GM12801 (cell line): ENCODE data around the gene TRAPPC8.

Experiments
- TF ChIP-seq, protein P1 (sequence below): IDR thresholded peaks from one replicate; pipeline ENCODE4 v1.5.1; 2011; ENCODE audit warnings: control low read depth; ENCODE audit not compliant: insufficient read length; ENCODE audit errors: extremely low read depth

The TRAPPC8 gene

DNA sequence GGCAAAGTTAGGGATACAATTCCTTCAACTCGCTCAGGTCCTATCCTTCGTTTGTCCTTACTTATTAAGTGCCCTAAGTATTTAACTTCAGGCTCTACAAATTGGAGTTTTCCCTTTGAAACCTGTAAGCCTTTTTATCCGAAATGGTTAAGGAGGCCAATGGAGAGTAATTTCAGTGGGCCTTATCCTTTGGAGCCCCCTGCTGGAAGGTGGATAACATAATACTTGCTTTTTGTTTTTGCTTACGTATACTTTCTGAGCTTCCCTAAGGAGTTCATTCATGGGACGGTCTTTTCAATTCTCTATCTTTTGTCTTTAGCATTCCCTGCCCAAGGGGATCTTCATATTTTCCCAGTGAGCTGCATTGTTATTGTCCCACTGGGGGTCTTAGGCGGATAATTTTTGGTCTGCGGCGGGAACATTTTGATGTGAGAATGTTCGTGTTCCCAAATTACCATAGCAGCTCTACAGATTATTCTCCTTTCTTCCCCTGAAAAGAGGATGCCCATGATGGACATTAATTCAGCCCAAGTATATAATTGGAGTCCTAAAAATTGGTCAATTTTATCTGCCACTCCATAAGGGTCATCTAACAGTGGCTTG, 34.4 kb upstream of the TRAPPC8 start:
- TF ChIP-seq, protein P1, sequence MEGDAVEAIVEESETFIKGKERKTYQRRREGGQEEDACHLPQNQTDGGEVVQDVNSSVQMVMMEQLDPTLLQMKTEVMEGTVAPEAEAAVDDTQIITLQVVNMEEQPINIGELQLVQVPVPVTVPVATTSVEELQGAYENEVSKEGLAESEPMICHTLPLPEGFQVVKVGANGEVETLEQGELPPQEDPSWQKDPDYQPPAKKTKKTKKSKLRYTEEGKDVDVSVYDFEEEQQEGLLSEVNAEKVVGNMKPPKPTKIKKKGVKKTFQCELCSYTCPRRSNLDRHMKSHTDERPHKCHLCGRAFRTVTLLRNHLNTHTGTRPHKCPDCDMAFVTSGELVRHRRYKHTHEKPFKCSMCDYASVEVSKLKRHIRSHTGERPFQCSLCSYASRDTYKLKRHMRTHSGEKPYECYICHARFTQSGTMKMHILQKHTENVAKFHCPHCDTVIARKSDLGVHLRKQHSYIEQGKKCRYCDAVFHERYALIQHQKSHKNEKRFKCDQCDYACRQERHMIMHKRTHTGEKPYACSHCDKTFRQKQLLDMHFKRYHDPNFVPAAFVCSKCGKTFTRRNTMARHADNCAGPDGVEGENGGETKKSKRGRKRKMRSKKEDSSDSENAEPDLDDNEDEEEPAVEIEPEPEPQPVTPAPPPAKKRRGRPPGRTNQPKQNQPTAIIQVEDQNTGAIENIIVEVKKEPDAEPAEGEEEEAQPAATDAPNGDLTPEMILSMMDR = no peak

GRCh38 chr18:31976242-31976641, 33.3 kb upstream of the TRAPPC8 start:
- TF ChIP-seq, protein P1 = no peak

GRCh38 chr18:31973929-31974546, 31.1 kb upstream of the TRAPPC8 start:
- TF ChIP-seq, protein P1 = no peak

DNA sequence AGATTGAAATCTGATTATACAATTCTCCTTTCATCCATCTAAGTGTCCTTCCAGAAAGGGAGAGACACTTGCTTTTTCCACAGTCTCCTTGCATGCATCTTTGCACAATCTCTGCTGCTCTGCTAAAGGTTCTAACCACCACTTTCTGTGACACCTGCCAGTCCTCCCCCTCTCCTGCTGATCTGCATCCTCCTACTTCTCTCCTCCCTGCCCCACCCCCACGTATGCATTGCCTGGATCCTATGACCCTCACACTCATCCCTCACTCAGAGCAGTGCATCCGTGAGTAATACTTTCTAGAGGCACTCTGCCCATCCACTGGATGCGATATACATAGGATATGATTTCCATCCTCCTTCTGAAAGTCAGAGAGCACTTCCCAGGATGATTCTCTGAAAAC, 27.7 kb upstream of the TRAPPC8 start:
- TF ChIP-seq, protein P1 = no peak

DNA sequence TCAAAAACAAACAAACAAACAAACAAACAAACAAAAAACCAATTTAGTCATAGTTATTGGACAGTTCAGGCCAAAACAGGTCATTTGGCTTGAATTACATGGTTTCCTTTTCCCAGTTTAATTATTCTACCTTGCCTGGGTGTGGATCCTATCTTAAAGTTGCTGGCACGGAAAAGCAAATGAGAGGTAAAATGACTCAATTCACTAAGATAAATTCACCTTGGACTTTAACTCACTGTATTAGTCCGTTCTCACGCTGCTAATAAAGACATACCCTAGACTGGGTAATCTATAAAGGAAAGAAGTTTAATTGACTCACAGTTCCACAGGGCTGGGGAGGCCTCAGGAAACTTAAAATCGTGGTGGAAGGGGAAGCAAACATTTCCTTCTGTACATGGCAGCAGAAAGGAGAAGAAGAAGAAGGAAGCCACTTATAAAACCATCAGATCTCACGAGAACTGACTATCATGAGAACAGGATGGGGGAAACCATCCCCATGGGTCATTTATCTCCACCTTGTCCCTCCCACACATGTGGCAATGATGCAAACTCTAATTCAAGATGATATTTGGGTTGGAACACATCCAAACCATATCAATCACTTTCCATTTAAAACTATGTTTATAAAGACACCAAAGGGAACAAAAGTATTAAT, 22.5 kb upstream of the TRAPPC8 start:
- TF ChIP-seq, protein P1 = no peak

DNA sequence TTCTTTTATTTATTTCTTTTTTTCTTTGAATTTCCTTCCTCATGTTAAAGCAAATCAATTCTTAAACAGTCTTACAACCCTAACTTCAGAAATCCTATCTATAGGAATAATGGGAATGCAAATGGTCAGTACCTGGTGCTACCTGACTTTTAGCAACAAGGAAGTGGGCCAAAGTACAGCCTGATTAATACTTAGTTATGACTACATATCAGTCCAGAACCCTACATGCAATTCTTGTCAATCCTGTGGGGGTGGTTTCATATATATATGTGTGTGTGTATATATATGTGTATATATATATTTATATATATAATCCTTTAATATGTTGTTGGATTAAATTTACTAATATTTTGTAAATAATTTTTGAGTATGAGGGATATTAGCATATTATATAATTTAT, 14.8 kb upstream of the TRAPPC8 start:
- TF ChIP-seq, protein P1 = no peak

DNA sequence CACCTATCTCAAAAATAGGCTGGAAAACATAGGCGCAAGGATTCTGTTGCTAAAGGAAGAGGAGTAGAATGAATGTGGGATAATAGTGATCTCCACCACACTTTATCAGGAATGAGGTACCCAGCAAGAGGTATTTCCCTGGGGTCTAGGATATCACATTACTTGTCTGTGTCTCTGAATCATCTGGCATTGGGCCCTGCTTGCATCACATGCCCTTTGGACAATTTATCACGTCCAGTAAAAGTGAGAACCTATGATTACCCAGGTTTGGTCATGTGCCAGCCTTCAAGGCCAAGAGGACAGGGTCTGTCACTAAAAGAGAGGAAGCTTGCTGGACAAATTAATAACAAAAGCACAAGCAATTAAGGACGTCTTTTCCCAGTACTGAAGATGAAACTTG, 11.4 kb upstream of the TRAPPC8 start:
- TF ChIP-seq, protein P1 = no peak
